Thymus (tissue), 11 donors: ENCODE results near the gene CIROP. TPM values are rescaled to one million over a fixed set of nuclear protein-coding genes. Genes with fewer than 3 reads are reported as not detected.
A peak's percentile ranks its signal among the peaks of the same experiment; 100 is the strongest.

Source experiments
- DNase-seq, 9 donors: peaks; one replicate each; pipeline ENCODE4 v3.0.0-alpha.2; 2013; ENCODE audit warnings: low spot score in 9 of 9, low read depth in 6 of 9, missing footprints in 1 of 9
- H3K27ac ChIP-seq, 2 donors: one replicate each; pipeline ENCODE4 v1.5.1; 2013; ENCODE audit warnings: control low read depth in 1 of 2, low read depth in 1 of 2, low read length in 1 of 2, mild to moderate bottlenecking in 1 of 2, moderate library complexity in 1 of 2
- H3K27me3 ChIP-seq, 2 donors: one replicate each; pipeline ENCODE4 v1.5.1; 2013; ENCODE audit warnings: low read length in 1 of 2; ENCODE audit not compliant: control insufficient read depth in 2 of 2, insufficient read depth in 1 of 2
- H3K36me3 ChIP-seq, 2 donors: one replicate each; pipeline ENCODE4 v1.5.1; 2013; ENCODE audit warnings: low read length in 1 of 2, mild to moderate bottlenecking in 1 of 2, moderate library complexity in 1 of 2; ENCODE audit not compliant: control insufficient read depth in 2 of 2, insufficient read depth in 2 of 2
- H3K4me1 ChIP-seq, 2 donors: one replicate each; pipeline ENCODE4 v1.5.1; 2013; ENCODE audit warnings: low read length in 2 of 2; ENCODE audit not compliant: control insufficient read depth in 2 of 2, insufficient read depth in 2 of 2
- H3K4me3 ChIP-seq, 2 donors: one replicate each; pipeline ENCODE4 v1.5.1; 2013; ENCODE audit warnings: low read length in 2 of 2, control low read depth in 1 of 2, mild to moderate bottlenecking in 1 of 2
- H3K9me3 ChIP-seq, 2 donors: one replicate each; pipeline ENCODE4 v1.5.1; 2013; ENCODE audit warnings: low read length in 1 of 2, mild to moderate bottlenecking in 1 of 2; ENCODE audit not compliant: control insufficient read depth in 2 of 2, insufficient read depth in 1 of 2
- WGBS: extraction: QIAGEN DNeasy Blood & Tissue Kit; methylation state at CpG from one replicate; pipeline ENCODE4 v1.1.7; 2013; 5-methylcytosine and 5-hydroxymethylcytosine counted together
- polyA plus RNA-seq: library from polyadenylated mRNA; stranded (reverse); fragments of 200-250 nt; gene quantifications from one replicate; pipeline ENCODE4 v1.2.3, GENCODE V29; 2013
- total RNA-seq: library from RNA; stranded (reverse); fragments of 120-200 nt; gene quantifications from one replicate; pipeline ENCODE4 v1.2.4, GENCODE V29; 2013
- donor health status: healthy.

CIROP gene
- total and polyA plus RNA-seq, 2 donors, result 0.05 to 0.07 TPM

- H3K4me1 ChIP-seq, result no peaks in the 10 kb centered on the region
- H3K36me3 ChIP-seq, result peaks cover 12 to 22% of the 10 kb centered on the region in 2 donors
- no peak overlapping the region for H3K4me3 ChIP-seq
- H3K27ac ChIP-seq, result no peak overlapping the region
- H3K27me3 ChIP-seq, result peaks cover 0 to 2% of the 10 kb centered on the region in 2 donors
- no peaks in the 10 kb centered on the region for H3K9me3 ChIP-seq
- no peak for DNase-seq
- WGBS, result 93% methylated on average over 10 of the region's 10 CpGs
Measured at GRCh38 chr14:23101986-23102625, 2.7 kb downstream of the CIROP start.

- H3K36me3 ChIP-seq, result peaks cover 12 to 23% of the 10 kb centered on the region in 2 donors
- no peak overlapping the region for H3K4me3 ChIP-seq
- 95% methylated on average over 6 of the region's 6 CpGs for WGBS
- H3K27me3 ChIP-seq, result peaks cover 0 to 2% of the 10 kb centered on the region in 2 donors
- H3K4me1 ChIP-seq, result peaks cover 0 to 5% of the 10 kb centered on the region in 2 donors
- no peak overlapping the region for H3K27ac ChIP-seq
- no peaks in the 10 kb centered on the region for H3K9me3 ChIP-seq
- no peak for DNase-seq
Measured at GRCh38 chr14:23101213-23101970, 3.4 kb downstream of the CIROP start.

- 98% methylated on average over 10 of the region's 10 CpGs for WGBS
- no peak for DNase-seq
- Histone ChIP-seq H3K4me1 (peaks cover 0 to 8% of the 10 kb centered on the region in 2 donors), H3K36me3 (peaks cover 12 to 23% of the 10 kb centered on the region in 2 donors), H3K27ac (no peak overlapping the region), H3K9me3 (no peaks in the 10 kb centered on the region), H3K4me3 (no peak overlapping the region), H3K27me3 (peaks cover 0 to under 1% of the 10 kb centered on the region in 2 donors)
Measured at GRCh38 chr14:23099212-23099861, 5.5 kb downstream of the CIROP start.

GRCh38 chr14:23097786-23098185 is 7.0 kb downstream of the CIROP start:
- Histone ChIP-seq H3K27ac (no peak overlapping the region), H3K36me3 (peaks cover 12 to 29% of the 10 kb centered on the region in 2 donors), H3K4me1 (peaks cover 8 to 14% of the 10 kb centered on the region in 2 donors), H3K27me3 (no peaks in the 10 kb centered on the region), H3K9me3 (no peaks in the 10 kb centered on the region), H3K4me3 (no peak overlapping the region)
- DNase-seq, result no peak
- WGBS, result 90% methylated on average over 7 of the region's 7 CpGs

- DNase-seq, result peak; percentile 99 to 100 (median 100)
- under 1% methylated on average over 46 of the region's 46 CpGs for WGBS
Measured at GRCh38 chr14:23095196-23096108, 9.3 kb downstream of the CIROP start, which contains the start of gene C14orf119. Gene C14orf119, plus strand, starts transcription at chr14:23095505. Its CDS starts 2,154 bp downstream, at chr14:23097659.

GRCh38 chr14:23094666-23095195 is 10.1 kb downstream of the CIROP start, which contains the start of gene ACIN1:
Gene ACIN1, minus strand, starts transcription at chr14:23095136. Its CDS starts 24 bp downstream, at chr14:23095112.
- peaks cover 8 to 14% of the 10 kb centered on the region in 2 donors for H3K4me1 ChIP-seq
- peak within 1 kb of the TSS; percentile 96 to 99 for H3K27ac ChIP-seq
- peak within 1 kb of the TSS; percentile 80 to 92 for H3K4me3 ChIP-seq
- H3K27me3 ChIP-seq, result no peaks in the 10 kb centered on the region
- under 1% methylated on average over 55 of the region's 55 CpGs for WGBS
- H3K9me3 ChIP-seq, result no peaks in the 10 kb centered on the region
- DNase-seq, result peak in 8 of 9 donors; percentile 76 to 94 (median 84)
- peaks cover 31 to 57% of the 10 kb centered on the region in 2 donors for H3K36me3 ChIP-seq

More at GRCh38 chr14:23095196-23096108, 9.3 kb downstream of the CIROP start, which contains the start of gene C14orf119:
- no peaks in the 10 kb centered on the region for H3K27me3 ChIP-seq
- H3K4me3 ChIP-seq, result peak within 1 kb of the TSS; percentile 80 to 92
- no peaks in the 10 kb centered on the region for H3K9me3 ChIP-seq
- H3K36me3 ChIP-seq, result peaks cover 24 to 50% of the 10 kb centered on the region in 2 donors
- H3K4me1 ChIP-seq, result peaks cover 8 to 14% of the 10 kb centered on the region in 2 donors
- peak within 1 kb of the TSS; percentile 96 to 99 for H3K27ac ChIP-seq

GRCh38 chr14:23093991-23094665 is 10.7 kb downstream of the CIROP start:
- no peaks in the 10 kb centered on the region for H3K9me3 ChIP-seq
- peaks cover 37 to 61% of the 10 kb centered on the region in 2 donors for H3K36me3 ChIP-seq
- peak in 1 of 9 donors; percentile 87 for DNase-seq
- H3K4me3 ChIP-seq, result peak overlapping the region; percentile 75 to 80
- WGBS, result 2% methylated on average over 14 of the region's 14 CpGs
- H3K4me1 ChIP-seq, result peaks cover 8 to 14% of the 10 kb centered on the region in 2 donors
- peak overlapping the region; percentile 93 to 99 for H3K27ac ChIP-seq
- no peaks in the 10 kb centered on the region for H3K27me3 ChIP-seq
